Duodenal mucosa (tissue), 2 donors: ENCODE results near the gene MTM1.

Source experiments
- H3K27ac ChIP-seq: one replicate; pipeline ENCODE4 v1.7.0; 2013; ENCODE audit warnings: low read depth, low read length
- H3K27me3 ChIP-seq, 2 donors: one replicate each; pipeline ENCODE4 v1.7.0; 2013; ENCODE audit warnings: low read length in 2 of 2, control low read depth in 1 of 2; ENCODE audit not compliant: insufficient read depth in 2 of 2, control insufficient read depth in 1 of 2
- H3K36me3 ChIP-seq, 2 donors: one replicate each; pipeline ENCODE4 v1.7.0; 2013; ENCODE audit warnings: low read length in 2 of 2, control low read depth in 1 of 2; ENCODE audit not compliant: insufficient read depth in 2 of 2, control insufficient read depth in 1 of 2
- H3K4me1 ChIP-seq, 2 donors: one replicate each; pipeline ENCODE4 v1.7.0; 2013; ENCODE audit warnings: low read length in 2 of 2, control low read depth in 1 of 2; ENCODE audit not compliant: insufficient read depth in 2 of 2, control insufficient read depth in 1 of 2
- H3K4me3 ChIP-seq, 2 donors: one replicate each; pipeline ENCODE4 v1.7.0; 2013; ENCODE audit warnings: low read length in 2 of 2, low read depth in 1 of 2
- H3K9ac ChIP-seq, 2 donors: one replicate each; pipeline ENCODE4 v1.7.0; 2013; ENCODE audit warnings: low read length in 2 of 2, low read depth in 1 of 2
- H3K9me3 ChIP-seq, 2 donors: one replicate each; pipeline ENCODE4 v1.7.0; 2013; ENCODE audit warnings: low read length in 2 of 2, control low read depth in 1 of 2; ENCODE audit not compliant: control insufficient read depth in 1 of 2

Gene MTM1

DNA sequence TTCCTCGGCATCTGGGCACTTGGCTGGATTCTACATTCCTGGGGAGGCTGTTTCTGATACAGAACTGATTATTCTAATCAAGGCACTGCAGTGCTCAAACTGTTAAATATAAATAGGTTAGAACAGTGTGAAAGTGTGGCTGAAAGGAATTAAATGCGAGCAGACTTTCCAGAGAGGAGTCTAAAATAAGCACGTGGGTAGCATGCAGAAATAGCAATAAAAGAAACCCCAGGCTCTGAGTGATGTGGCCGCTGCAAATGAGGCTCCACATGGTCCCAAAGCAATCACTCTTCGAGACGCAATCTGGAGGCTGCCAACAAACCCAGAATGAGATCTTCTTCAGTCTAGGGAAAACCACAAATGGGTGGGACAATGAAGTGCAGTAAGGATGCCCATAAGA, 30.6 kb upstream of the MTM1 start:
- Histone ChIP-seq H3K27ac (no peak overlapping the region), H3K9ac (no peak overlapping the region), H3K9me3 (no peaks in the 10 kb centered on the region), H3K4me1 (no peaks in the 10 kb centered on the region), H3K4me3 (no peak overlapping the region), H3K36me3 (no peaks in the 10 kb centered on the region), H3K27me3 (no peaks in the 10 kb centered on the region)

- Histone ChIP-seq H3K36me3 (no peaks in the 10 kb centered on the region), H3K9me3 (no peaks in the 10 kb centered on the region)
These were observed 27.5 kb upstream of the MTM1 start for GRCh38 chrX:150540965-150541364.

GRCh38 chrX:150542846-150543229, 25.6 kb upstream of the MTM1 start:
- H3K36me3 ChIP-seq = no peaks in the 10 kb centered on the region
- no peak overlapping the region for H3K27ac ChIP-seq
- H3K9me3 ChIP-seq = no peaks in the 10 kb centered on the region
- H3K4me3 ChIP-seq = no peak overlapping the region
- peaks cover 7 to 8% of the 10 kb centered on the region in 2 donors for H3K4me1 ChIP-seq
- H3K9ac ChIP-seq = no peak overlapping the region
- H3K27me3 ChIP-seq = no peaks in the 10 kb centered on the region

More at GRCh38 chrX:150540965-150541364, 27.5 kb upstream of the MTM1 start:
- no peak overlapping the region for H3K9ac ChIP-seq
- H3K27ac ChIP-seq = no peak overlapping the region
- H3K4me1 ChIP-seq = no peaks in the 10 kb centered on the region
- H3K4me3 ChIP-seq = no peak overlapping the region
- no peaks in the 10 kb centered on the region for H3K27me3 ChIP-seq

DNA sequence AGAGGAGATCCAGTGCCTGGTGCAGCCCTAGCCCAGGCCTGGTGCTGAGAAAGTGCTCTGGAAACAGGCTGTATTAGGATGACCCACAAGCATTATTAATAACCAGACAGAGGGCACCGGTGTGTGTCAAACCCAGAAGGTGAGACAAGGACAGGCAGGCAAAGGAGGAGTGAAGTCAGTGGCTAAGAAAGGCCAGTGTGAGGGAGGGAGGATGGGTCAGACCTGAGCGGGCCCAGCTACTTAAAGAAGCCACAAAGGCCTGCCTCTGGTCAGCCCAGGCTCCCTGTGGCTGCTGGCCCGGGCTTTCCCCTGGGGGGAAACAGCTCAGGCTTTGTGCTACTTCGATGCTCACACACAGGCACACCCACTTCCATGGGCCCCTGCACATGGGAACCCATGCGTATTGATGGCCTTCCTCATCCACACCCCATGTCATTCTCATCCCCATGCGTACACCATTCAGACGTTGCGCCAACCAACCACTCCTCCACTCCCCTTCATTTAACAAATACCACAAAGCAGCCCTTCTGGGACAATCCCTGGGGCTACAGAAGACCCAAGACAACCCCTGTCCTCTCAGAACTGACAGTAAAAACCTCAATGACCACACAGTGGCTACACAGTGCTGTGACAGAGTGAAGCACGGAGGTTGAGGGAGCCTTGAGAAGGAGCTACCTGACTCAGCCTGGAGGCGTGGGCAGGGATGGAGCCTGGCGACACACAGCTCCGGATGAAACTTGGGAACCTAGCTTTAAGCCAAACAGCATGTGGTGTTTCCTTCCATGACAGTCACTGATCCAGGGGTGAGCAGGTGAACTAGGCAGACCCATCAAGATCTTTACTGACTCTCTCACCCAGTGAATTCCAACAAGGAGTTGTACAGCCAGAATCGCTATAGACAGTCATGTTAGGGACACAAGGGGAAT, 24.9 kb upstream of the MTM1 start:
- Histone ChIP-seq H3K4me3 (no peak overlapping the region), H3K36me3 (no peaks in the 10 kb centered on the region), H3K9me3 (no peaks in the 10 kb centered on the region), H3K27ac (no peak overlapping the region), H3K27me3 (no peaks in the 10 kb centered on the region), H3K4me1 (peaks cover 13% of the 10 kb centered on the region in 2 donors), H3K9ac (no peak overlapping the region)

DNA sequence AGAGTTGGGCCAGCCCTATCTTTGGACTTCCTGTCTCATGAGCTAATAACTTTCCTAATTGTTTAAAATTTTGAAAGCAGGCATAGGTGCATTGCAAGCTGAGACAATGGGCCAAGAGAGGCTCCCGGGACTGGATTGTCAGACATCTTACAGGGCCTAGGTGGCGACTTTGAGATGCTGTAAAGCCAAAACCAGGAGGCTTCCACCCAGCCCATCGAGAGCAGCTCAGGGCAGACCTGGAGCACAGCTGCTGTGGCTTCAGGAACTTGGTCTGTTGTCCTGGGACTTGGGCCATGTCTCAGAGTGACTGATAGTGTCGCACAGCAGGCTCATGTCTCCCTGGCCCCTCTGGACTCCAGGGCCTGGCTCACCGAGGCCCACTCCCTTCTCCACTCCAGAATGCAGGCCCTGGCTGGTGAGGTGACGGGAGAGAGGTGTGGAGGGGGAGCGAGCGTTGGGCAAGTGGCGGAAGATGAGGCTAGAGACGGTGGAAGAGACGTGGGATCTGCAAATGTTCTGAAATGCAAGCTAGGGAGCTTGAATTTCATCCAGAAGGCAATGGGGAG, 24.1 kb upstream of the MTM1 start:
- Histone ChIP-seq H3K36me3 (no peaks in the 10 kb centered on the region), H3K4me1 (peaks cover 13% of the 10 kb centered on the region in 2 donors), H3K9me3 (no peaks in the 10 kb centered on the region), H3K27me3 (no peaks in the 10 kb centered on the region), H3K27ac (no peak overlapping the region), H3K4me3 (no peak overlapping the region), H3K9ac (no peak overlapping the region)

DNA sequence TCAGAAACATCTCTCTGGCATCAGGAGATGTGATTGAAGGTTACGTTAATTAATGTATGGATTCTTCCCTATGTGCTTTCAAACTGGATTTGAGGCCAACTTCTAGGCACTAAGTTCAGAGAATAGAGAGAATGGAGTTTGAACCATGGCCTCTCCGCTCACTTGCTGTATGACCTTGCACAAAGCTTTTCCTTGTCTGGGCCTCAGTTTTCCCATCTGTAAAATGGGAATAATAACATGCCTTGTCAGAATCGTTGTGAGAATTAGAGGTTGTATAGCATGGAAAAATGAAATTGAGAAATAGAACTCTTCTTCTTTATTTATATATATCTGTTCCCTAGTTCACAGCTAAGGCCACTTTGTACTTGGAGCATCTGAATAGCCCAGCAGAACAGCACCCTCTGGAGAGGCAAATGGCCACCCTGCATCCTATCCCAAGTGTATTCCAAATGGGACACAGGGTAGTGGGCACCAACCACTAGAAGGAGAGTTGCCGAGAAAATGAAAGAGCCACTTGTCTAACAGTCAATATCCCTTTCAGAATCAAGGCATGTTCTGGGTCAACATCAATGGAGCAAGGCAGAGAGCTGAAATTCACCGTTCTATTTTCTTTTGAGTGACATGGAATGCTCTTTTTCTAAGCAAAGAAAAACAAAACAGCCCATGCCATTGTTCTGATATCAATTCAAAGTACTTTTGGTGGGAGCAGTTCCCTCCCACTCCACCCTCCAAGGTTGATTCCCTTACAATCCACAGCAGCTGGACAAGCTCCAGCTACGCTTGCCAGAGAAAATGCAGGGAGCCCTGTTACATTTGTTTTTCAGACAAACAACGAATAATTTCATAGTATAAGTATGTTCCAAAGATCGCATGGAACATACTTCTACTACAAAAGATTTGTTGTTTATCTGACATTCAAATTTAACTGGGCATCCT, 23.3 kb upstream of the MTM1 start:
- Histone ChIP-seq H3K9ac (no peak overlapping the region), H3K27ac (no peak overlapping the region), H3K9me3 (no peaks in the 10 kb centered on the region), H3K27me3 (no peaks in the 10 kb centered on the region), H3K36me3 (no peaks in the 10 kb centered on the region), H3K4me1 (peaks cover 13% of the 10 kb centered on the region in 2 donors), H3K4me3 (no peak overlapping the region)

DNA sequence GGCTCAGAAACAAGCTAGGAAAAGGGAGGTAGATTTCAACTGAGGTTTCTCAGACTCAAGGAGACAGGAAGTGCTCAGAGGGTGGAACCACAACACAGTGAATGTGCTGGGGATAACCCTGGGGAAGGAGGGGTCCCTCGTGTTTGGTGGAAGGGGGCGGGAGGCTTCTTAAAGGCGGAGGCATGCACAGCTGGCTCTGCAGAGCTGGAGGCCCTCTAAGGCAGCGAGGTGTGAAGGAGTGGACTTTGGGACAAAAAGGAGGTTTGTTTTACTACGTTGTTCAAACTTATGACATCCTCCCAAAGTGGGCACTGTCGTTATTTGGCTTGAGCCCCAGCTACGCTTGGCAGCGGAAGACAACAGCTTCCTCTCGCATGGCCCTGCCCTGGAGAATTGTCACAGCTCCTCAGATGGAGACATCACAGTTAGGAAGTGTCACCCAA, 21.7 kb upstream of the MTM1 start:
- Histone ChIP-seq H3K4me1 (peaks cover 13% of the 10 kb centered on the region in 2 donors), H3K9ac (no peak overlapping the region), H3K27ac (no peak overlapping the region), H3K36me3 (no peaks in the 10 kb centered on the region), H3K4me3 (no peak overlapping the region), H3K27me3 (no peaks in the 10 kb centered on the region), H3K9me3 (no peaks in the 10 kb centered on the region)

- Histone ChIP-seq H3K27ac (peak overlapping the region; percentile 32), H3K9ac (peak overlapping the region in 1 of 2 donors; percentile 43), H3K27me3 (no peaks in the 10 kb centered on the region), H3K4me3 (peak overlapping the region; percentile 56 to 68), H3K9me3 (no peaks in the 10 kb centered on the region), H3K4me1 (peaks cover 13% of the 10 kb centered on the region in 2 donors), H3K36me3 (no peaks in the 10 kb centered on the region)
These were observed 20.9 kb upstream of the MTM1 start for GRCh38 chrX:150547375-150548115.

DNA sequence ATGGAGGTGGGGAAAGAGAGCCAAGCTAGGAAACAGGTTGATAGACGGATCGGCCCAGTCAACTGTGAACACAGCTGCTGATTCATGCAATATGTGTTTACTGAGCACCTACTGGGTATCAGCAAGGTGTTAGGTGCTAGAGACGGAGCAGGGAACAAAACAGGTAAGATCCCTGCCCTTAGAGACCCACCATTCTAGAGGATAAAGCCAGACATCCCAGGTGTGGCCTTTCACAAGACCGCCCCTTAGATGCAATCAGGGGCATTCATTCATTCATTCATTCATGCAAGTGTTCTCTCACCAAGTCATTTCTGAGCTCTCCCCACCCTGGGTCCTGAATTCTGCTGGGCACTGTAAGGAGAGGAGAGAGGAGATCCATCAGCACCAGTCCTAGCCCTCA, 20.2 kb upstream of the MTM1 start:
- no peak overlapping the region for H3K9ac ChIP-seq
- H3K4me3 ChIP-seq = peak overlapping the region; percentile 56 to 68
- H3K4me1 ChIP-seq = peaks cover 13% of the 10 kb centered on the region in 2 donors
- H3K36me3 ChIP-seq = no peaks in the 10 kb centered on the region
- H3K27me3 ChIP-seq = no peaks in the 10 kb centered on the region
- H3K27ac ChIP-seq = no peak overlapping the region
- no peaks in the 10 kb centered on the region for H3K9me3 ChIP-seq
